Common myeloid progenitor, CD34-positive (primary cell): ENCODE data around the gene PCDH9.

Experiments
- CTCF ChIA-PET: fragments of 350-600 bp; sonication (Branson Sonifier 250); formaldehyde crosslinking; loops from one replicate; lab custom pipeline; 2021; ENCODE audit warnings: antibody characterized with exemption; lab: Charles Lee
- POLR2A ChIA-PET: fragments of 350-600 bp; sonication (Branson Sonifier 250); formaldehyde crosslinking; loops from one replicate; lab custom pipeline; 2021; ENCODE audit warnings: antibody characterized with exemption; lab: Charles Lee
- DNase-seq, 3 donors: peaks; one replicate each; pipeline versions ENCODE4 v3.0.0 to v3.0.0-alpha.2; 2013
- H3K27ac ChIP-seq, 2 experiments: 1 replicate in 1 of 2; 2 replicates in 1 of 2; pipeline ENCODE4 v1.7.0; 2013; ENCODE audit warnings: inconsistent platforms in 2 of 2, low read length in 2 of 2, mild to moderate bottlenecking in 2 of 2, low read depth in 1 of 2, moderate library complexity in 1 of 2; ENCODE audit not compliant: severe bottlenecking in 2 of 2, insufficient read depth in 1 of 2, poor library complexity in 1 of 2
- H3K27me3 ChIP-seq, 5 experiments: replicated peaks in 2 of 5; 1 replicate in 3 of 5; 2 replicates in 2 of 5; pipeline versions ENCODE4 v1.6.1 to v1.7.0; 2013; ENCODE audit warnings: low read length in 4 of 5, mild to moderate bottlenecking in 2 of 5, moderate library complexity in 2 of 5, inconsistent platforms in 1 of 5; ENCODE audit not compliant: insufficient read depth in 5 of 5, control insufficient read depth in 4 of 5
- H3K36me3 ChIP-seq, 4 experiments: 1 replicate in 2 of 4; 2 replicates in 2 of 4; pipeline versions ENCODE4 v1.6.1 to v1.7.0; 2013; ENCODE audit warnings: low read length in 3 of 4, control low read depth in 1 of 4, mild to moderate bottlenecking in 1 of 4; ENCODE audit not compliant: control insufficient read depth in 4 of 4, insufficient read depth in 4 of 4
- H3K4me1 ChIP-seq, 4 experiments: 1 replicate in 3 of 4; 2 replicates in 1 of 4; pipeline versions ENCODE4 v1.6.1 to v1.7.1; 2013; ENCODE audit warnings: low read length in 3 of 4, mild to moderate bottlenecking in 3 of 4, control low read depth in 1 of 4, inconsistent platforms in 1 of 4, moderate library complexity in 1 of 4; ENCODE audit not compliant: control insufficient read depth in 4 of 4, insufficient read depth in 4 of 4; ENCODE audit errors: control extremely low read depth in 1 of 4
- H3K4me3 ChIP-seq, 7 experiments: 1 replicate in 4 of 7; 2 replicates in 3 of 7; pipeline versions ENCODE4 v1.5.1 to v1.7.0; 2013; ENCODE audit warnings: mild to moderate bottlenecking in 7 of 7, low read length in 6 of 7, moderate library complexity in 6 of 7, inconsistent platforms in 2 of 7, low read depth in 2 of 7, control low read depth in 1 of 7; ENCODE audit not compliant: insufficient read depth in 4 of 7, control insufficient read depth in 1 of 7; ENCODE audit errors: extremely low read depth in 1 of 7
- H3K9me3 ChIP-seq, 5 experiments: 1 replicate in 4 of 5; 2 replicates in 1 of 5; pipeline versions ENCODE4 v1.6.1 to v1.7.1; 2013; ENCODE audit warnings: low read length in 4 of 5, mild to moderate bottlenecking in 2 of 5, inconsistent platforms in 1 of 5, low read depth in 1 of 5, moderate library complexity in 1 of 5; ENCODE audit not compliant: control insufficient read depth in 4 of 5, insufficient read depth in 2 of 5; ENCODE audit errors: control extremely low read depth in 1 of 5
- WGBS: methylation state at CpG from one replicate; pipeline ENCODE4 v1.1.5; 2013; ENCODE audit not compliant: insufficient coverage; 5-methylcytosine and 5-hydroxymethylcytosine counted together

PCDH9 gene

DNA sequence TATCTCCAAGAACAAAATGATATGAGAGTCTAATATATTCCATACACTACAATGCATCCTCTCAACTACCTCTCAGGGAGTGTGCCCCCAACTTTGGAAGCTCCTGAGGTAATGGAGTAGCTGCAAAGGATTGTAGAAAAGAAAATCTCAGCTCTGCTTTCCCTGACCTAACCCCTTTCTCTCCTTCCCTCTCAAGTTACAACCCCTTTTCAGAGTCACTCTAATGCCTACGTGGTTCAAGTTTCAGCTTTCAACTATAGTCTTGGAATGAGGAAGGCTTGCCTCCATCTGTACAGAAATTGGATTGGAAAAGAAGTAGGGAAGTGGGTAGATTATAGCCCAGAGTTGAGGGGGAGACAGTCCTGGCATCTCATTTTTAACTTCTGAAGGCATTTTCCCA lies 256.0 kb downstream of the PCDH9 start:
- DNase-seq, result no peak
- H3K4me1 ChIP-seq, result no peaks in the 10 kb centered on the region
- H3K27ac ChIP-seq, result no peak overlapping the region
- ChIA-PET POLR2A (no interaction called here), CTCF (no interaction called here)
- no peaks in the 10 kb centered on the region for H3K27me3 ChIP-seq
- no peaks in the 10 kb centered on the region for H3K9me3 ChIP-seq
- WGBS, result no CpG with 5 or more reads among the region's 1 CpG
- no peaks in the 10 kb centered on the region for H3K36me3 ChIP-seq
- no peak overlapping the region for H3K4me3 ChIP-seq

DNA sequence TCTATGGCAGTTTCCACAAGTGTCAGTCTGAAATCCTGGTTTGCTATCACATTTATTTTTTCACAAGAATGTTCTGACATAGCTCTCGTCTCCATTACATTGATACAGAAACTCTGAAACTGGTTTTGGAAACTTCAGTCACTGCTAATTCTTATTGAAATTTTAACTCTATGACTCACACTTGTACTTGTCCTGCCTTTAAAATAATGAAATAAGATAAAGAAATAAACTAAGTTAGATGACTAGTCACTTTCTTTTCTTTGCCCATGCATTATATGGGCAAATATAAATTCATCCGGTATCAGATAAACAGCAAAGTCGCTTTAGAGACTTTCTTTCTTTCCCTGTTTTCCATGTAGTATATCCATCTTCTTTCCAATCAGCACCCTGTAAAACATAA lies 257.5 kb downstream of the PCDH9 start:
- Histone ChIP-seq H3K4me1 (no peaks in the 10 kb centered on the region), H3K9me3 (peaks cover 0 to 2% (median 0%) of the 10 kb centered on the region in 5 experiments), H3K36me3 (no peaks in the 10 kb centered on the region), H3K27me3 (no peaks in the 10 kb centered on the region), H3K27ac (no peak overlapping the region), H3K4me3 (no peak overlapping the region)
- DNase-seq, result no peak
- 100% methylated on average over 2 of the region's 3 CpGs for WGBS
- POLR2A ChIA-PET, result no interaction called here
- CTCF ChIA-PET, result no interaction called here

DNA sequence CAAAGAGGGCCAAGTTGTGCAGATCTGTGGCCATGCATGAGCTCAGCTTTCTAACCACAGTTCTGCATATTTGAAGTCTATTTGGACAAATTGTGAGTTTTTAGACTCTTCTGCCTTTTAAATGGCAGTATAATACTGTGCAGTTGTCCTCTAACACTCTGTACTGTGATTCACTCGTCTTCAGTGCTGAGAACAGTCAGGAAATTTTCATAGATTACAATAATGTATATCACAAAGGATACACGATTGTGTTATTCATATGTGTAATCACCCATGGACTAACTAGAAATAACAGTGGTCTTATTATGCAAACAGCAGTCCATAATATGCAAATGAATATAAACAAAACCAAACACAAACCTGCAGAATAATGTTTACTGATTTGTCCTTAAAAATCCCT lies 259.1 kb downstream of the PCDH9 start:
- H3K36me3 ChIP-seq, result no peaks in the 10 kb centered on the region
- POLR2A ChIA-PET, result no interaction called here

DNA sequence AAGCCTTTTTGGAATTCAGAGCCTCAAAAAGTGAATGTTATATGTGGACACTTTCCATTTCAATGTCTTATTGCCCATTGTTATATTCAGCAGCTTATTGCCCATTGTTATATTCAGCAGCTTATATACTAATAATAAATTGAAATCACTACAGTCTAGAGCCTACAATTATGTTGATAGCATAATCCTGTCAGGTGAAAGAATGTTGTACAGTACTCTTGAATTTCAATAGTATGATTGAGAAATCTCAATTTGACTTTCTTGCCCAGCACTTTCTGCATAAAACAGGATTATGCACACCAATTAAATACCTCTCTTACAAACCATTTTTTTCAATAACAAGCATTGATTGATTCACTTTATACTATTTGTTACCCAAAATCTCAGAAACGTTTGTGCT lies 260.8 kb downstream of the PCDH9 start:
- ChIA-PET POLR2A (no interaction called here), CTCF (no interaction called here)
- Histone ChIP-seq H3K9me3 (peaks cover 0 to 2% (median 0%) of the 10 kb centered on the region in 5 experiments), H3K4me1 (no peaks in the 10 kb centered on the region), H3K27ac (no peak overlapping the region), H3K27me3 (no peaks in the 10 kb centered on the region), H3K36me3 (no peaks in the 10 kb centered on the region), H3K4me3 (no peak overlapping the region)
- no peak for DNase-seq
- WGBS, result no CpG with 5 or more reads among the region's 1 CpG

More for the DNA sequence above, 259.1 kb downstream of the PCDH9 start:
- no peaks in the 10 kb centered on the region for H3K27me3 ChIP-seq
- no peak for DNase-seq
- no peaks in the 10 kb centered on the region for H3K4me1 ChIP-seq
- WGBS, result no CpG with 5 or more reads among the region's 2 CpGs
- H3K27ac ChIP-seq, result no peak overlapping the region
- CTCF ChIA-PET, result no interaction called here
- H3K9me3 ChIP-seq, result peaks cover 0 to 2% (median 0%) of the 10 kb centered on the region in 5 experiments
- no peak overlapping the region for H3K4me3 ChIP-seq

DNA sequence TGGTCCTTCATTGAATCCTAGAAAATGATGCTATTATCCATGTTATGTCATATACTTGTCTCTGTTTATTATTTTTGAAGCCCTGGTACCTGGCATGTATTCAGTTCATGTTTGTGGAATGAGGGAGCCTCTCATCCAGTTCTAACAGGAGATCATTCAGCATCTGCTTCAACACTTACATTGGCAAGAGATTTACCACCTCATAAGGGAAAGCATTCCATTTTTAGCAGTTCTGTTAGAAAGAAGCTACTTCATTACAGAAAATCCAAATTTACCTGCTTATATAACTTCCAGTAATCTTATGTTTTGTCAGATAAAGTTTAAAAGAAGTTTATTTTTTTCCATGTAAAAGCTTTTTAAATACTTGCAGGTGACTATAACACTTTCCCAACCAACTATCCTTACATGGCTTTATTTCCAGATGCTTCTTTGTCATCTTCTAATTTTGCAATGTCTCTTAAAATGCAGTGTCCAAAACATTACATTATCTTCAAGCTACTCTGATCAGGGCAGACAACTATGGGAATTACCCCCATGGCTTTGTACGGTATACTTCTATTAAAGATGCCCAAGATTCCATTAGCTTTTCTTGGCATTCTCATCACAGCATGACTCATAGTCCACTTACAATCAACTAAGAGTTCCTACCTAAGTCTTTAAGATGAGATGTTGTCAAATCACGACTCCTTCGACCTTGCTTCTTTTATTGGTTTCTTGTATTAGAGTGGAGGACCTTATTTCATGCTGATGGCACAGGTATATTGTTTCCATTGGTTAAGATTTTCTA lies 262.1 kb downstream of the PCDH9 start:
- ChIA-PET CTCF (interaction anchor here (0.6 to 1.2 kb wide), 3 partner anchors 9 to 1288 kb away, joined by 3 to 5 read pairs (median 4); no protein-coding TSS in a partner anchor), POLR2A (interaction anchor here (0.8 kb wide), 1 partner anchor 935 kb away, joined by 3 read pairs; no protein-coding TSS in a partner anchor)
- DNase-seq, result no peak
- Histone ChIP-seq H3K36me3 (no peaks in the 10 kb centered on the region), H3K27ac (no peak overlapping the region), H3K4me1 (no peaks in the 10 kb centered on the region), H3K9me3 (peaks cover 0 to 2% (median 0%) of the 10 kb centered on the region in 5 experiments), H3K4me3 (no peak overlapping the region), H3K27me3 (no peaks in the 10 kb centered on the region)
- 88% methylated on average over 1 of the region's 3 CpGs for WGBS

DNA sequence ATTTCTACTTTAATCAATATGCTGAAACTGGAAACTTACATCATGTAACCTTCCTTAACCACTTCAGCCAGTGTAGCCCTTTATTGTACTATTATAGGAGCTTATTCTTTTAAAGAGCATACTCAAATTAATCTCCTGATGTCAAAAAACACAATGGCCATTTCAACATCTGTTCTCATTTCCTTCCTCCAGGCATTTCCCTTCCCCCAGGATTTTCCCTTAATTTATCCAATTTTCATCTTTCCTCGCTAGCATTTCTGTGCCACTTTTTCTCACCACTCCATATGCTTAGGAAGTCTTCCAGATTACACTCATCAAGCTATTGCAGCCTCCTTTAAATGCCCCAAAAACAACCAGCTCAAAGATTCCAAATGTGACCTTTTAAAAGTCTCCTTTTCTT lies 265.0 kb downstream of the PCDH9 start:
- WGBS, result 100% methylated on average over 1 of the region's 1 CpG
- Histone ChIP-seq H3K4me3 (no peak overlapping the region), H3K27me3 (no peaks in the 10 kb centered on the region), H3K4me1 (no peaks in the 10 kb centered on the region), H3K9me3 (peaks cover 0 to 2% (median 0%) of the 10 kb centered on the region in 5 experiments), H3K36me3 (no peaks in the 10 kb centered on the region), H3K27ac (no peak overlapping the region)
- ChIA-PET CTCF (no interaction called here), POLR2A (no interaction called here)
- DNase-seq, result no peak

DNA sequence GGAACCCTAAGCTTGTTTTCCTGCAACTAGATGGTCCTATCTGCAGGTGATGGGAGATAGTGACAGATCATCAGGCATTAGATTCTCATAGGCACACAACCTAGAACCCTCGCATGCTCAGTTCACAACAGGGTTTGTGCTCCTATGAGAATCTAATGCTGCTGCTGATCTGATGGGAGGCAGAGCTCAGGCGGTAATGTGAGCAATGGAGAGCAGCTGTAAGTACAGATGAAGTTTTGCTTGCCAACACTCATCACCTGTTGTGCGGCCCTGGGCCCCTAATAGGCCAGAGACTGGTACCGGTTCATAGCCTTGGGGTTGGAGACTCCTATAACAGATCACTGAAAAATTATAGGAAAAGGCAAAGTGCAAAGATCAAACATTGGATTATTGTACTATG lies 267.2 kb downstream of the PCDH9 start:
- H3K4me1 ChIP-seq, result no peaks in the 10 kb centered on the region
- DNase-seq, result no peak
- no peaks in the 10 kb centered on the region for H3K36me3 ChIP-seq
- H3K9me3 ChIP-seq, result no peaks in the 10 kb centered on the region
- no peaks in the 10 kb centered on the region for H3K27me3 ChIP-seq
- ChIA-PET CTCF (no interaction called here), POLR2A (no interaction called here)
- H3K27ac ChIP-seq, result no peak overlapping the region
- 100% methylated on average over 2 of the region's 4 CpGs for WGBS
- H3K4me3 ChIP-seq, result no peak overlapping the region
